Hematopoietic multipotent progenitor cell treated with erythropoietin and hydrocortisone succinate and interleukin-3 and kit ligand, for 4 days (in vitro differentiated cells): Measurements from ENCODE around the gene DNAJB12.
"Not testable (repeated sequence)": the region's sequence is repeated elsewhere in the genome, so short reads cannot be mapped to it uniquely, and the experiment has no call there.

Source experiments
- DNase-seq: peaks from one replicate; pipeline ENCODE4 v3.0.0-alpha.2; 2015

Gene DNAJB12

GRCh38 chr10:72315611-72316385 lies 38.9 kb downstream of the DNAJB12 start:
- no peak for DNase-seq

- no peak for DNase-seq
Measured at GRCh38 chr10:72315054-72315453, 39.7 kb downstream of the DNAJB12 start.

- no peak for DNase-seq
Measured at GRCh38 chr10:72314263-72314662, 40.5 kb downstream of the DNAJB12 start.

GRCh38 chr10:72312865-72313391 lies 41.8 kb downstream of the DNAJB12 start:
- no peak for DNase-seq

GRCh38 chr10:72311667-72312066 lies 43.1 kb downstream of the DNAJB12 start:
- DNase-seq: no peak

GRCh38 chr10:72310636-72311035 lies 44.1 kb downstream of the DNAJB12 start:
- DNase-seq: no peak

- DNase-seq: no peak
Measured at GRCh38 chr10:72310241-72310633, 44.5 kb downstream of the DNAJB12 start.

- DNase-seq: peak; percentile 90
Measured at GRCh38 chr10:72309290-72310240, 45.2 kb downstream of the DNAJB12 start.

- DNase-seq: peak; percentile 90
Measured at GRCh38 chr10:72308320-72308987, 46.3 kb downstream of the DNAJB12 start.

- not testable (repeated sequence) for DNase-seq
Measured at GRCh38 chr10:72307711-72308110, 47.0 kb downstream of the DNAJB12 start.

GRCh38 chr10:72306215-72306760 lies 48.4 kb downstream of the DNAJB12 start:
- DNase-seq: no peak

GRCh38 chr10:72303424-72304128 lies 51.1 kb downstream of the DNAJB12 start:
- no peak for DNase-seq

- DNase-seq: no peak
Measured at GRCh38 chr10:72298592-72299519, 55.9 kb downstream of the DNAJB12 start.

GRCh38 chr10:72297805-72298591 lies 56.7 kb downstream of the DNAJB12 start:
- DNase-seq: peak; percentile 99

- peak; percentile 99 for DNase-seq
Measured at GRCh38 chr10:72297281-72297804, 57.4 kb downstream of the DNAJB12 start.

GRCh38 chr10:72296829-72297280 lies 57.9 kb downstream of the DNAJB12 start:
- not testable (repeated sequence) for DNase-seq

- DNase-seq: no peak
Measured at GRCh38 chr10:72295330-72295910, 59.3 kb downstream of the DNAJB12 start.

- DNase-seq: no peak
Measured at GRCh38 chr10:72292223-72292691, 62.5 kb downstream of the DNAJB12 start.

GRCh38 chr10:72291019-72291532 lies 63.6 kb downstream of the DNAJB12 start:
- peak; percentile 92 for DNase-seq
